Measurements from ENCODE around the gene ETFB. TPM values are rescaled to one million over a fixed set of nuclear protein-coding genes. Genes with fewer than 3 reads are reported as not detected.

Gene ETFB
- total RNA-seq, 1 donor from 2014 or later, result 58.8 TPM

DNA sequence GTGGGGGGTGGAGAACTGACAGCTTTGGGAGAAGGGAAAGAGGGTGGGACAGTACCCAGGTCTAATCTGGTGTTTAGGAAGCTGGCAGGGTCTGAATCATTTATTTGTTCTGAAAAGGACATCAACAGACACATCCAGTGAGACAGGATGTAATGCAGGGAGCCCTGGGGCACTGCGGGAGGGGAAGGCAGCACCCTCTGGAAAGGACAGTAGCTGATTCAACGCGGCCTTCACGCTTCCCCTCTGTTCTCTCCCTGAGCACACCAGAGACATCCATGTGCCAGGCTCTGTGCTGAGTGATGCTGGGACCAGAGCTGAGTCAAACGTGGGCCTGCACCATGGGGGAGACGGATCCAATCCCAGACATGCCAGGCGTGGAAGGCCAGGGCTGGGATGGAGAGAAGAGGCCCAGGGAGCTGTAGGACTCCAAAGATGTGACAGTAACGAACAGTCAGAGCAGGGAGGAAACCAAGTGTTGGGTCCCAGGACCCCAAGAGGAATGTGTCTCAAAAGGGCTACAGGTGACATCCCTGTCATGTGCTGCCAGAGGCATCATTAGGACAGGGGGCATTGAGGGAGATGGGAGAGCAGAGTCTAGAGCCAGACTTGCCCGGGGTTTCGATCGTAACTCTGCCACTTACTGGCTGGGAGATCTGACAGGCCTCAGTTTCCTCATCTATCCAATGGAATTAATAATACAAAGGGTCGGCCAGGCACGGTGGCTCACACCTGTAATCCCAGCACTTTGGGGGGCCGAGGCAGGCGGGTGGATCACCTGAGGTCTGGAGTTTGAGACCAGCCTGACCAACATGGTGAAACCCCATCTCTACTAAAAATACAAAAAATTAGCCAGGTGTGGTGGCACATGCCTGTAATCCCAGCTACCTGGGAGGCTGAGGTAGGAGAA is 1.7 kb downstream of the ETFB start:
- Mint-ChIP-seq H3K9me3 (ENCODE audit: unreplicated experiment) (no peaks in the 10 kb centered on the region), H3K36me3 (ENCODE audit: unreplicated experiment) (no peaks in the 10 kb centered on the region), H3K4me1 (ENCODE audit: unreplicated experiment) (peaks cover 44% of the 10 kb centered on the region), H3K27me3 (ENCODE audit: unreplicated experiment) (no peaks in the 10 kb centered on the region), H3K27ac (ENCODE audit: unreplicated experiment) (peak overlapping the region; percentile 69), H3K4me3 (ENCODE audit: unreplicated experiment) (peak overlapping the region; percentile 65)
- DNase-seq (ENCODE audit: extremely low spot score, unreplicated experiment), result no peak
- TF ChIP-seq CTCF (IDR thresholded peaks at IDR 0.05), result no peak

GRCh38 chr19:51361239-51361638 is 4.9 kb downstream of the ETFB start:
- Mint-ChIP-seq H3K27me3 (ENCODE audit: unreplicated experiment) (no peaks in the 10 kb centered on the region), H3K9me3 (ENCODE audit: unreplicated experiment) (no peaks in the 10 kb centered on the region), H3K4me1 (ENCODE audit: unreplicated experiment) (peaks cover 38% of the 10 kb centered on the region), H3K36me3 (ENCODE audit: unreplicated experiment) (no peaks in the 10 kb centered on the region), H3K27ac (ENCODE audit: unreplicated experiment) (no peak overlapping the region), H3K4me3 (ENCODE audit: unreplicated experiment) (no peak overlapping the region)
- no peak for TF ChIP-seq CTCF (IDR thresholded peaks at IDR 0.05)
- DNase-seq (ENCODE audit: extremely low spot score, unreplicated experiment), result no peak

DNA sequence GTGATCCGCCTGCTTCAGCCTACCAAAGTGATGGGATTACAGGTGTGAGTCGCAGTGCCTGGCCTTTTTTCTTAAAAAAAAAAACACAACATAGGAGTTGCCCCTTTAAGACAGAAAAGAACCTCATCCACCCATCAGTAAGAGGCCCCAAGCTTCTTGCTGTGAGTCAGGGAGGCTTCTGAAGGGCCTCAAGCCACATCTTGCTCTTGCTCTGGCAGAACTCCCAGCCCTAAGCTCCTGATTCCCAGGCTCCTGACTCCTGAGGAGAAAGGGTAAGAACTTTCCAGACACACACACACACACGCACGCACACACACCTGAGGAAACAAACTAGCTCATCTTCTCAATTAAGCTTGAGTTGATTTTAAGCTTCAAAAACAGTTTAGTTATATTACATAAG is 6.9 kb downstream of the ETFB start:
- Mint-ChIP-seq H3K27me3 (ENCODE audit: unreplicated experiment) (no peaks in the 10 kb centered on the region), H3K36me3 (ENCODE audit: unreplicated experiment) (no peaks in the 10 kb centered on the region), H3K4me1 (ENCODE audit: unreplicated experiment) (peaks cover 30% of the 10 kb centered on the region), H3K9me3 (ENCODE audit: unreplicated experiment) (no peaks in the 10 kb centered on the region), H3K4me3 (ENCODE audit: unreplicated experiment) (no peak overlapping the region), H3K27ac (ENCODE audit: unreplicated experiment) (peak overlapping the region; percentile 86)
- TF ChIP-seq CTCF (IDR thresholded peaks at IDR 0.05), result no peak
- no peak for DNase-seq (ENCODE audit: extremely low spot score, unreplicated experiment)

- no peak for TF ChIP-seq CTCF (IDR thresholded peaks at IDR 0.05)
- Mint-ChIP-seq H3K9me3 (ENCODE audit: unreplicated experiment) (no peaks in the 10 kb centered on the region), H3K27ac (ENCODE audit: unreplicated experiment) (no peak overlapping the region), H3K4me3 (ENCODE audit: unreplicated experiment) (no peak overlapping the region), H3K4me1 (ENCODE audit: unreplicated experiment) (peaks cover 22% of the 10 kb centered on the region), H3K27me3 (ENCODE audit: unreplicated experiment) (no peaks in the 10 kb centered on the region), H3K36me3 (ENCODE audit: unreplicated experiment) (no peaks in the 10 kb centered on the region)
- DNase-seq (ENCODE audit: extremely low spot score, unreplicated experiment), result no peak
Measured at GRCh38 chr19:51357952-51358351, 8.2 kb downstream of the ETFB start.

GRCh38 chr19:51356159-51356801 is 9.9 kb downstream of the ETFB start:
- no peak for TF ChIP-seq CTCF (IDR thresholded peaks at IDR 0.05)
- H3K27ac Mint-ChIP-seq (ENCODE audit: unreplicated experiment), result no peak overlapping the region
- H3K4me1 Mint-ChIP-seq (ENCODE audit: unreplicated experiment), result peaks cover 18% of the 10 kb centered on the region
- no peaks in the 10 kb centered on the region for H3K9me3 Mint-ChIP-seq (ENCODE audit: unreplicated experiment)
- H3K27me3 Mint-ChIP-seq (ENCODE audit: unreplicated experiment), result no peaks in the 10 kb centered on the region
- no peak overlapping the region for H3K4me3 Mint-ChIP-seq (ENCODE audit: unreplicated experiment)
- peaks cover 9% of the 10 kb centered on the region for H3K36me3 Mint-ChIP-seq (ENCODE audit: unreplicated experiment)
- DNase-seq (ENCODE audit: extremely low spot score, unreplicated experiment), result no peak

Data from osteocyte (in vitro differentiated cells).